HG02678 (cell line): ENCODE data around the gene FBRSL1.
A peak's percentile ranks its signal among the peaks of the same experiment; 100 is the strongest.

Experiments used
- ATAC-seq: cut with Tn5 transposase; IDR thresholded peaks from one replicate; pipeline ENCODE4 v1.9.1; 2021; ENCODE audit warnings: mild to moderate bottlenecking, moderate library complexity; ENCODE audit not compliant: unreplicated experiment

FBRSL1 gene

GRCh38 chr12:132483208-132483607 is 6.7 kb upstream of the FBRSL1 start:
- no peak for ATAC-seq

GRCh38 chr12:132483612-132484011 is 6.3 kb upstream of the FBRSL1 start:
- ATAC-seq = no peak

GRCh38 chr12:132484183-132484890 is 5.6 kb upstream of the FBRSL1 start:
- no peak for ATAC-seq

- ATAC-seq = no peak
Observed at GRCh38 chr12:132484891-132485441, 5.0 kb upstream of the FBRSL1 start.

- ATAC-seq = no peak
Observed at GRCh38 chr12:132485619-132486018, 4.3 kb upstream of the FBRSL1 start.

GRCh38 chr12:132486168-132486567 is 3.8 kb upstream of the FBRSL1 start:
- ATAC-seq = no peak

- no peak for ATAC-seq
Observed at GRCh38 chr12:132486576-132486975, 3.4 kb upstream of the FBRSL1 start.

- no peak for ATAC-seq
Observed at GRCh38 chr12:132487311-132487741, 2.6 kb upstream of the FBRSL1 start.

GRCh38 chr12:132488127-132489077 is 1.5 kb upstream of the FBRSL1 start:
- no peak for ATAC-seq

- peak; percentile 30 for ATAC-seq
Observed at GRCh38 chr12:132489078-132489601, 811 bp upstream of the FBRSL1 start.

GRCh38 chr12:132490422-132491137 is 629 bp downstream of the FBRSL1 start:
- peak; percentile 0 for ATAC-seq

- no peak for ATAC-seq
Observed at GRCh38 chr12:132491138-132491663, 1.2 kb downstream of the FBRSL1 start.

GRCh38 chr12:132491761-132492378 is 1.9 kb downstream of the FBRSL1 start:
- no peak for ATAC-seq

GRCh38 chr12:132492522-132492921 is 2.6 kb downstream of the FBRSL1 start:
- no peak for ATAC-seq

GRCh38 chr12:132492951-132493350 is 3.0 kb downstream of the FBRSL1 start:
- ATAC-seq = no peak

- no peak for ATAC-seq
Observed at GRCh38 chr12:132493482-132494178, 3.7 kb downstream of the FBRSL1 start.

- no peak for ATAC-seq
Observed at GRCh38 chr12:132494294-132495164, 4.6 kb downstream of the FBRSL1 start.

- no peak for ATAC-seq
Observed at GRCh38 chr12:132495165-132495544, 5.2 kb downstream of the FBRSL1 start.
